Measurements from ENCODE around the gene SAMD11. TPM values are rescaled to one million over a fixed set of nuclear protein-coding genes. Genes with fewer than 3 reads are reported as not detected.

The SAMD11 gene
- total RNA-seq, 1 donor from 2014 or later = 2.0 TPM

DNA sequence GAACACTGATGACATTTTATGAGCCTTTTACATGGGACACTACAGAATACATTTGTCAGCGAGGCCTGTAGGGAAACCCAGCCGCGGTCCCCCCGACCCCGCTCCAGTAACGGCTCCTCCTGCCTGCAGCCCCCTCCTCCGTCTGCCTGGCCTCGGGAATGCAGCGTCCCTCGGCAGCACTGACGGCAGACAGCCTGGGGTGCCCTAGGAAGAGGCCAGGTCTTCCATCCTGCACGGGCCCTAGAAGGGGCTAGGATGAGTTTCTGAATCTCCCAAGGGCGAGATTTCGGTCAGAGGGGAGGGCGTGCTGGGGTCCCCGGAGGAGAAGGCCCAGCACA, 8.4 kb downstream of the SAMD11 start:
- DNase-seq (ENCODE audit: extremely low read depth, low read depth, low spot score) = no peak

DNA sequence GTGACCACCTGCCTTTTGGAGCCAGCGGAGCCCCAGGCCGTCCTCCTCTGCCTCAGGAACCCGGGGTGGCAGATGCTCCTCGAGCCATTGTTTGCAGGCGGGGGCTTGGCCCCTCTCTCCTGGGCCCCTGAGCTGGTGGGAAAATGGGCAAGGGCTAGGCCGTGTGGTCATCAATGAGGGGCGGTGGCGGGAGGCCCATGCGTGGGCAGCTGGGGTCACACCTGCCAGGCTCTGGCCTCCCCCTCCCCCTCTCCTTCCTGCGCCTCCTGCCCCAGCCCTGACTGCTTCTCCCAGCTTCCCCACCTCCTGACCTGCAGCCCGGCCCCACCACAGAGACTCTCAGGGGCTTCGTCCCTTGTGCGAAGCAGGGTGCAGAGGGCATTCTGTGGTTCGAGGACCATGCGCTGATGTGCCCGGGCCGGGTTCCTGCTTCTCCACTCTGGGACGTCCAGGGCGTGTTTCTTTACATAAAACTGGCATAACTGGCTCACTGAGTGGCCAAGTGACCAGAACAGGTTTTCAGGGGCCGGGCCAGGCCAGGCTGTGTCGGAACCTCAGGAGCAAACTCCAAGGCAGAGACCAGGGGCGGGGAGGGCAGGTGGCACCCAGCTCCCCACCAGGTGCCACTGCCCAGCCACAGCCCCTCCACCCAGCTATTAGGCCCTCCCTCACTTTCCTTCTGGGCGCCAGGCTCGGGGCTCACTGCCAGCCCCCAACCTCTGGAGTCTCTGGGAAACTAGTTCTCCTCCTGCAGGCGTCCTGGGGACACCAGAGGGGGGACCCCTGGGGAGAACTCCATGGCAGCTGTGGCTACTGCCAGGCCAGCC, 9.3 kb downstream of the SAMD11 start:
- DNase-seq (ENCODE audit: extremely low read depth, low read depth, low spot score) = no peak

DNA sequence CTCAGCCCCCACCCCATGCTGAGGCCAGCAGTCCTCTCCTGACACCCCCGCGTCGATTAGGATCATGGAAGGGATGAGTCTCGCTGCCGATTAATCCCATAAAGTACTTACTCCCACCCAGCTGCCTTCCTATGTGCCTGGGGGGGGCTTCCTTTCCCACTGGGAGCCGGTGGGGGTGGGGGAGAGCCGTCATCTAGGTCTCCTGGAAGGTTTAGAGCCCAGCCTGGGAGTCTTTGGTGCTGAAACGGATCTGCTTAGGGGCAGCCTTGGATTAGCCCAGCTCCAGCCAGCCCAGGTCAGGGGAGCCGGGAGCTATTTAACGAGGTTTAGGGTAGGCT, 9.8 kb downstream of the SAMD11 start:
- no peak for DNase-seq (ENCODE audit: extremely low read depth, low read depth, low spot score)

DNA sequence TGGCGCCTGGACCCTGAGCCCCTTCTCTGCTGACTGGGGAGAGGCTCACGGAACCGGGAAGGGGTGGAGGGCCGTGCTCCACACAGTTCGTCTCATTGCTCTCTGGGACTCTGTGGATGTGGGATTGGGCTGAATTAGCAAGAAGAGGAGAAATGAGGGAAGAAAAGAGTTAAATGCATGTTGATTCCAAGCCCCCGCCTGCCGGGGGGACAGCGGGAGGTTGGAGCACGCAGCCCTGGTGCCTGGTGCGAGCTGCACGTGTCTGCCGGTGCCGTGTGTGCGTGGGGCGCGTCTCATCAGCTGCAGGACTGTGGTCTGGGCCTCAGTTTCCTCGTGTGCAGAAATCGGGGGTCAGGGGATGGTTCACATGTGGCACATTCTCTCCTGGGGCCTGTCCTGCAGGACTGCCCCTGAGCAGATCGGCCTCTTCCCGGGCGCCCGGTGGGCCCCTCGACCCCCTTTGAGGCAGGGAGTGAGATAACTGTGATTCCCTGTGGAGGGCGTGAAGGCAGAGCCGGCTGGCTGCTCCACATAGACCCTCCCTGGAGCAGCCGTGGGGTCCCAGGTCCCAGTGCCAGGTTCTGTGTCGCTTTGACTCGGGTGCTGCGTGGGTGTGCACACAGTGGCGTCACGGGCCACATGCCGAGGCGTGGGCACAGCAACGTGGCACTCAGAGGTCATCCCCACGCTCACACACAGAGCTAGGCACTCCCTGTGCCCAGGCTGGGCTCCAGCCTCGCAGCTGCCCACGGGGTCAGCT, 11.4 kb downstream of the SAMD11 start:
- no peak for DNase-seq (ENCODE audit: extremely low read depth, low read depth, low spot score)

DNA sequence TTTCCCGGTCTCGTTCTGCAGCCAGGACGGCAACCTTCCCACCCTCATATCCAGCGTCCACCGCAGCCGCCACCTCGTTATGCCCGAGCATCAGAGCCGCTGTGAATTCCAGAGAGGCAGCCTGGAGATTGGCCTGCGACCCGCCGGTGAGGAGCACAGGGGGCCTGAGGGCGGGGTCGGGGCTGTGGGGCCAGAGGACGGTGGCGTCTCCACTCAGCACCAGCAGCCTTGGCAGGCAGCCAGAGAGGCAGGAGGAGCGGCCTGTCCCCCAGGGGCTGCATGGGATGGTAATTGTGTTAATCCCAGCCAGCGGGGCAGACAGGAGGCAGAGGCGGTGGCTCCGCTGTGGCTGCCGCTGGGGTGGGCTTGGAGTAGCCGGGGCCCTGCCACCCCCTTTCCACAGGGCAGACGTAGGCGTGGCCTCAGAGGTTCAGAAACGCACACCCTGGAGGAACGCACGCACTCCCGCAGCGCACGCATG, 12.1 kb downstream of the SAMD11 start:
- no peak for DNase-seq (ENCODE audit: extremely low read depth, low read depth, low spot score)

DNA sequence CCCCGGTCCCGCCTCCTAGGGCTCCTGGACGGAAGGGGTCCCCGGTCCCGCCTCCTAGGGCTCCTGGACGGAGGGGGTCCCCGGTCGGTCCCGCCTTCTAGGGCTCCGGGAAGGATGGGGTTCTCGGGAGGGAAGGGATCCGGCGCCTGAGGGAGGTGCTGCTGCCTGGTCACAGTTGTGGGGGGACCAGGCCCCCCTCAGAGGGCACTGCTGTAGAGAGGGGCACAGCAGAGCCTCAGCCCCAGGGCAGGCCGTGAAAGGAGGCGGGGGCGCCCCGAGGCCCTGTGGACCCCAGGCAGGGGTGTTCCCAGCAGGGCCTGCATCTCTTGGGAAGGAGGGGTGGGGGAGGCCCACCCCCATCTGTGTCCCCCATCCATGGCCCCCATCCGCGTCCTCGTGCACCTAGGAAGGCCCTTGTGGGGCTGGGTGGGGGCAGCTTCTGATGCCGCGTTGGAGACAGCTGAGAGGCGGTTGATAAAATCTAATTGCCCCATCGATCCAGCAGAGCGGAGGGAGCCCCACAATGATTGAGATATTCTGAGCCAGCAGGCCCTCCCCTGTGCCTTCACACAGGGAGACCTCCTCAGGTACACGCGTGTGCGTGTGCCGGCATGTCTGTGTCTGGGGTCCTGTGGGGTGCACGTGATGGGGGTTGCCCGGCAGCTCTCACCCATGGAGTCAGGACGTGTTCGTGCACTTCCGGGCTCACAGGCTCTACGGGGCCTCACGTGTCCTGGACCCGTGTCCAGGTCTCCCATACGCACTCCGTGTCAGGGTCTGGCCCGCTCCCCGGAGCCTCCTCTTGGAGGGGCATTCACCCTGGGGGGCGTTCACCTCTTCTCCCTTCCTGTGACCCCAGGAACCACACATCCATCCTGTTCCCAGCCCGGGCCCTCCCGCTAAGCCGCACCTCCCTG, 12.9 kb downstream of the SAMD11 start:
- no peak for DNase-seq (ENCODE audit: extremely low read depth, low read depth, low spot score)

DNA sequence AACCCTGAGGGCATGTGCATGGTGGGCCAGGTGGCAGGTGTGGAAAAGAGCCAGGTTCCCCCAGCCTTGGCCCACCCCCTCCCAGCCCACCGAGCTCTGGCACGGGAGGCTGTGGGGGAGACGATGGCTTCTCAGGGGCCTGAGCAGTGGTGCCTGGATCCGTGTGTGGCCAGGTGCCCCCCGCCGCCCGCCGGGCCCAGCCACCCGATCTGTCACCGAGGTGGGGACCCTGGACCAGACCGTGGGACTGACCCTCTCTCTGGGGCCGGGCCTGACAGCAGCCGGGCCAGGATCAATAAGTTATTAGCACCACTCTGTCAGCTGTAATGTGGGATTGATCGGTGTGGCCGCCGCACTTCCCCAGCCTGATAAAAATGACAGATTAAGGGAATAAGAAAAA, 13.8 kb downstream of the SAMD11 start:
- no peak for DNase-seq (ENCODE audit: extremely low read depth, low read depth, low spot score)

DNA sequence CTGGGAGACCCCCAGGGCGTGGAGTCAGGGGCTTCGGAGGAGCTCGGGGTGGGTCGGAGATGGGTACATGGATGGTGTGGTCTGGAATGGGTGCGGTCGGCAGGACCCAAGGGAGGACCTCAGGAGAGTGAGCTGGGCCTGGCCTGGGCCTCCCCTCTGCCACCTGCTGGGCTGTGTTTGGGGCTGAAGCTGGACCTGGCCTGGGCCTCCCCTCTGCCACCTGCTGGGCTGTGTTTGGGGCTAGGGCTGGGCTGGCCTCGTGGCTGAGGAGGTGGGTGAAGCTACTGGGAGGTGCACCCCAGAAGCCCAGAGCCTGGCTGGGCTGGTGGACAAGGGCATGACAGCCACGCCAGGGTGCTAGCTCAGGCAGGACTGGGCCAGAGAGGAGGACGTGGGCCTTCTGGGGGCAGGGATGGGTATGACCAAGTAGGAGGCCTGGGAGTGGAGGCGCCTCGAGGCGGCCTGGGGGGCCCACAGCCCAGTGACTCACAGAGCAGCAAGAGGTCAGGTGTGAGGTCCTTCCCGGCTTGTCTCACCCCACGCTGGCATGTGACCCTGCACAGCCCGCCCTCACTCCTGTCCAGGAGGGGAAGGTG, 14.5 kb downstream of the SAMD11 start:
- no peak for DNase-seq (ENCODE audit: extremely low read depth, low read depth, low spot score)

DNA sequence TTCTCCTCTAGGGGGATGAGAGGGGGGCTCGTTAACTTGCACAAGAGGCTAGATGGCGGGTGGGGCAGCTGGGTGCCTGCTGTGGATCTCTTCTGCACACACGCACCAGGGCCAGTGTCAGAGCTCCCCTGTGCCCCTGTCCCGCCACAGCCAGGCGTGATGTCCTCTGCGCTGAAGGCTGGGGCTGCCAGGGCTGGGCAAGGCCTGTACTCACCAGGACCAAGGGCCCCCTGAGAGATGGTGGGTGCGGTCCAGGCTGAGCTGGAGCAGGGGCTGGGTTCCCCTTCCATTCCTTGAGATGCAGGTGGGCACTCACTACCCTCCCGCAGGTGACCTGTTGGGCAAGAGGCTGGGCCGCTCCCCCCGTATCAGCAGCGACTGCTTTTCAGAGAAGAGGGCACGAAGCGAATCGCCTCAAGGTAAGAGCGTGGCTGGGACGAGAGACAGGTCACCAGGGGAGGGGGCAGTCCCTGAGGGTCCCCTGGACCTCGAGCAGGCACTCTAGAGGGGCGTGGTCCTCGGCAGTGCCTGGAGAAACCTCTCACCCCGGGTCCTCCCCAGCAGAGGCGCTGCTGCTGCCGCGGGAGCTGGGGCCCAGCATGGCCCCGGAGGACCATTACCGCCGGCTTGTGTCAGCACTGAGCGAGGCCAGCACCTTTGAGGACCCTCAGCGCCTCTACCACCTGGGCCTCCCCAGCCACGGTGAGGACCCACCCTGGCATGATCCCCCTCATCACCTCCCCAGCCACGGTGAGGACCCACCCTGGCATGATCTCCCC, 15.2 kb downstream of the SAMD11 start:
- no peak for DNase-seq (ENCODE audit: extremely low read depth, low read depth, low spot score)

DNA sequence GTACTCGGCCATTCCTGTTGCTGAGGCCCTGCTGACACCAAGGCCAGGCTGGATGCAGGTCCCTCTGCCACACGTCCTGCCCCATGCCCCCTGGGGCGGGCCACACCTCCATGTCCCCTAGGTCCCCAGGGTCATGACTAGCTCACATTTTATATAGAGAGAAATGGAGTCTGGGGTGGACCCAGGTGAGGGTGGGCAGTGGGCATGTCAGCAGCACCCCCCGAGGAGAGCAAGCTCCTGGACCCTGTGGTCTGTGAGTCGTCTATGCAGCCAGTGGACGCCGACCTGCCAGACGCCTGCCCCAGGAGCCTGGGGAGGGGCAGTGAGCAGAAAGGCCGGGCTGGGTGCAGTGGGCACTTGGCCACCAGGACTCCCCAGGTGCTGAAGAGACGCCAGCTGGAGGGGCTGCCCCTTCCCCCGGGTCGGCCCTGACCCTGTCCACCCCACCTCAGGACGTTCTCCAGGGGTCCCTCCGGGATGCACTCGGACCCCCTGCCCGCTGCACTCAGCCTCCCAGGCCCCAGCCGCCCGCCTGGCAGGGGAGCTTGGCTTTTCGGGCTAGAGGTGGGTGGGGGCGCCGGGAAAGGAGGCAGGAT, 15.9 kb downstream of the SAMD11 start:
- DNase-seq (ENCODE audit: extremely low read depth, low read depth, low spot score) = no peak

DNA sequence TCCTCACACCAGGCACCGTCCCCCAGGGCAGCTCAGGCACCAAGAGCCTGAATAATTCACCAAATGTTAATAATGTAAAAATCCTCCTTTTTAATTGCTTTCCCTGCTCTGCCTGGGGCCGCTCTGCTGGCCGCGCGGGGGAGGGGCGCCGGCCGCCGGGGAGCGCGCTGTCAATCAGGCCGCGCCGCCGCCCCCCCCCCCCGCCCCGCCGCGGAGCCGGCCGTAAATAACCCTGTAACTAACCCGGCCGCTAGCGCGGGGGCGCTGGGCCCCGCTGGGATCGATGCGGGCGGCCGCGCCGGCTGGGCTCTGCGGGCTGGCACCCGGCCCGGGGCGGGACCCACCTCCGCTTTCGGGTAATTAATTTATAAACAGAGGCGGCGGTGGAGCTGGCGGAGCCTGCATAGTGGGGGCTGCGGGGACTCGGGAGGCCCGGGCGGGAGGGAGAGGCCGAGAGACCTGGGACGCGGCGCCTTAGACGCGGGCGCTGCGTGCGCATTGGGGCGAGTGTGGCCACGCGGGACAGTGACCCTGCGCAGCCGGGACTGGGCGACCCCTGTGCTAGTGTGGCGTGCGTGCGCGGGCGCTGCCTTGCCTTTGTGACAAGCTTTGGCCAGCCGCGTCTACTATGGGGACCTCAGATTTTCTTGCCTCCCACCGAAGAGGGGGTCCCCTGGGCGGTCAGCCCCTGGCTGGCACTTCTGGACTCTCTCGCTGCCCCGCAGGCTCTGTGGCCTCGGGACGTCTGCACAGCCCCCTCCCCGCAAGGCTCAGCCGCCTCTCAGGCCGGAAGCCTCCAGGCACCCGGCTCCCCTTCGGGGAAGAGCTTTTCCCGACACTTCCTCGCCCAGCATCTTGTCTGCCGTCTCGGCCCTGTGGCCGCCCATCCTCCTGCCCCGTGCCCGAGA, 16.6 kb downstream of the SAMD11 start:
- DNase-seq (ENCODE audit: extremely low read depth, low read depth, low spot score) = no peak

DNA sequence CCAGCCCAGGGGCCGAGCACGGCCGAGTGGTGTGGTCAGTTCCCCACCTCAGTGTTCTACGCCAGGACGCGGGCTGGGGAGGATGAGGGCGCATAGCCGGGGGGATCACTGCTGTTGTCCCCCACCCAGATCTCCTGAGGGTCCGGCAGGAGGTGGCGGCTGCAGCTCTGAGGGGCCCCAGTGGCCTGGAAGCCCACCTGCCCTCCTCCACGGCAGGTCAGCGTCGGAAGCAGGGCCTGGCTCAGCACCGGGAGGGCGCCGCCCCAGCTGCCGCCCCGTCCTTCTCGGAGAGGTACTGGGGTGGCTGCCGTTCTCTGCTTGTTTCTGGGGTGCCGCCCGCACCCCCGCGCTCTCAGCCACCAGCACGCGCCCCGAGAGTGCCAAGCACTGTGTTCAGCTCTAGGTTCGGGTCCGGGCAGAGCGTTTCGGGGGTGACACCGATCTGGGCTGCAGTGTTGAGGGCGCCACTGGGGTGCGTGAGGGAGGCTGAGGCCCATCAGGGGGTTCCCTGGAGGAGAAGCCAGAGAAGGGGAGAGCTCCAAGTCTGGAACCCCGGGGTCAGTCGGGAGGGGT, 17.4 kb downstream of the SAMD11 start:
- no peak for DNase-seq (ENCODE audit: extremely low read depth, low read depth, low spot score)

DNA sequence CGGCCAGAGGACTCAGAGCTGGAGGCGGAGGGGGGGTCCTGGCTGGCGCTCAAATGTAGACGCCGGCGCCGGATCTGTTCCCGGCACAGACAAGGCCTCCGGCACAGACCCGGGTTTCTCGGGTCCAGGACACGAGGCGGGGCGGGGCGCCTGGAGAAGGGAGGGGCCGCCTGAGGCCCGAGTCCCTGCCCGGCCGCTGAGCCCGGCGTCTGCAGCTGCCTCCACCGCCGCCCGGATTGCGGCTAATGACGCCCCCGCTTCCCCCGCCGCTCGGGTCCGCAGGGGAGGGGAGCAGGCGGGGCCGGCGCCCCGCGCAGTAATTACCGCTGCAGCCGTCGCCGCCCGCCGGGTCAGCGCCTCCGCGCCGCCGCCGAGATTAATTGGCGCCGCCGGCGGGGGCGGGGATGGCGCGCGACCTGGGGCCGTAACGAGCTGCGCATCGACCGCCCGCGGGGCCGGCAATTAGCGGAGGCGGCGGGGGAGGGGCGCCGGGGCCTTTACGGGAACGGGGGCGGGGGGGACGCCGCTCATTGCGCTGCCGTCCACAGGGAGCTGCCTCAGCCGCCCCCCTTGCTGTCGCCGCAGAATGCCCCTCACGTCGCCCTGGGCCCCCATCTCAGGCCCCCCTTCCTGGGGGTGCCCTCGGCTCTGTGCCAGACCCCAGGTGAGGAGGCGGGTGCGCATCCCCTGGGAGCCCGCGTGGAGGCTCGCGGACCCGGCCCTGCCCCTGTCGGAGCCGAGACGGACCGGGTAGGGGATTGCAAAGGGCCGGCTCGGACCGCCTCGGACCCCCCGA, 18.1 kb downstream of the SAMD11 start:
- no peak for DNase-seq (ENCODE audit: extremely low read depth, low read depth, low spot score)

DNA sequence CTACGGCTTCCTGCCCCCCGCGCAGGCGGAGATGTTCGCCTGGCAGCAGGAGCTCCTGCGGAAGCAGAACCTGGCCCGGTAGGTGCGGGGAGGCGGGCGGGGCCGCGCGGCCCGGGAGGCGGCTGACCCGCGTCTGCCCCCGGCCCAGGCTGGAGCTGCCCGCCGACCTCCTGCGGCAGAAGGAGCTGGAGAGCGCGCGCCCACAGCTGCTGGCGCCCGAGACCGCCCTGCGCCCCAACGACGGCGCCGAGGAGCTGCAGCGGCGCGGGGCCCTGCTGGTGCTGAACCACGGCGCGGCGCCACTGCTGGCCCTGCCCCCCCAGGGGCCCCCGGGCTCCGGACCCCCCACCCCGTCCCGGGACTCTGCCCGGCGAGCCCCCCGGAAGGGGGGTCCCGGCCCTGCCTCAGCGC, 18.7 kb downstream of the SAMD11 start:
- DNase-seq (ENCODE audit: extremely low read depth, low read depth, low spot score) = no peak

DNA sequence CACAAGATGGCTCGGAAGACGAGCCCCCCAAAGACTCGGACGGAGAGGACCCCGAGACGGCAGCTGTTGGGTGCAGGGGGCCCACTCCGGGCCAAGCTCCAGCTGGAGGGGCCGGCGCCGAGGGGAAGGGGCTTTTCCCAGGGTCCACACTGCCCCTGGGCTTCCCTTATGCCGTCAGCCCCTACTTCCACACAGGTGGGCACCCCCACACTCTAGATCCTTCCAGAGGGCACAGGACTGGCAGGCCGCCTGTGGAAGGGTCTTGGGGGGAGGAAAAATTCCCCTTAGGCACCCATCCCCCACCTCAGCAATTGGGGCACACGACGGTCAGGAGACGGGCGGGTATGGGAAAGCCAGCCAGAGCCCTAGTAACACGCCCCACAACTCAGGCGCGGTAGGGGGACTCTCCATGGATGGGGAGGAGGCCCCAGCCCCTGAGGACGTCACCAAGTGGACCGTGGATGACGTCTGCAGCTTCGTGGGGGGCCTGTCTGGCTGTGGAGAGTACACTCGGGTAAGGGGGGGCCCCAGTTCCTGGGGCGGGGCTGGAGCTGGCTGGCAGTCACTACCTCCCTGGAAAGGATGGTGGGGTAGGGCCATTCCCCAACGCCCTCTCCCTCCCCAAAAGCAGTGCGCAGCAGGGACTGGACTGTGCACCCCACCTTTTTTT, 19.3 kb downstream of the SAMD11 start:
- no peak for DNase-seq (ENCODE audit: extremely low read depth, low read depth, low spot score)

DNA sequence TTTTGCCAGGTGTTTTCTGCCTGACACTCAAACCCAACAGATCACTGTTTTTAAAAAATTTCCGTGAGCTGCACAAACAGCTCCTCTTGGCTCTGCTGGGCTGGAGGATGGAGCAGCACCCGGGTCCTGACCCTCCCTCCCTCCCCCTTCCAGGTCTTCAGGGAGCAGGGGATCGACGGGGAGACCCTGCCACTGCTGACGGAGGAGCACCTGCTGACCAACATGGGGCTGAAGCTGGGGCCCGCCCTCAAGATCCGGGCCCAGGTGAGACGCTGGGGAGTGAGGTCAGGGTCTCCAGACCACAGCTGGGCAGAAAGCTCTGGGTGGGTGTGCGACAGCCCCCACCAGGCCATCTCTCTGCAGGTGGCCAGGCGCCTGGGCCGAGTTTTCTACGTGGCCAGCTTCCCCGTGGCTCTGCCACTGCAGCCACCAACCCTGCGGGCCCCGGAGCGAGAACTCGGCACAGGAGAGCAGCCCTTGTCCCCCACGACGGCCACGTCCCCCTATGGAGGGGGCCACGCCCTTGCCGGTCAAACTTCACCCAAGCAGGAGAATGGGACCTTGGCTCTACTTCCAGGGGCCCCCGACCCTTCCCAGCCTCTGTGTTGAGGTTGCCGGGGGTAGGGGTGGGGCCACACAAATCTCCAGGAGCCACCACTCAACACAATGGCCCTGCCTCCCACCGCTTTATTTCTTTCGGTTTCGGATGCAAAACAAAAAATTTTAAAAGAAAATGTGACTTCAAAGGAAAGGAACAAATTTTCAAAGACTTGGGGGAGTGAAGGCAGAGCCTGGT, 20.0 kb downstream of the SAMD11 start:
- DNase-seq (ENCODE audit: extremely low read depth, low read depth, low spot score) = no peak

Measured in glomerular endothelial cell (primary cell).